Measurements from ENCODE around the gene CPTP. TPM values are rescaled to one million over a fixed set of nuclear protein-coding genes. Genes with fewer than 3 reads are reported as not detected.

CPTP gene
- total and polyA plus RNA-seq, 2 of the 13 experiments (the other 11 are each of a cell fraction or from before 2014, with no cell fraction given): 5.5 to 9.3 TPM

DNA sequence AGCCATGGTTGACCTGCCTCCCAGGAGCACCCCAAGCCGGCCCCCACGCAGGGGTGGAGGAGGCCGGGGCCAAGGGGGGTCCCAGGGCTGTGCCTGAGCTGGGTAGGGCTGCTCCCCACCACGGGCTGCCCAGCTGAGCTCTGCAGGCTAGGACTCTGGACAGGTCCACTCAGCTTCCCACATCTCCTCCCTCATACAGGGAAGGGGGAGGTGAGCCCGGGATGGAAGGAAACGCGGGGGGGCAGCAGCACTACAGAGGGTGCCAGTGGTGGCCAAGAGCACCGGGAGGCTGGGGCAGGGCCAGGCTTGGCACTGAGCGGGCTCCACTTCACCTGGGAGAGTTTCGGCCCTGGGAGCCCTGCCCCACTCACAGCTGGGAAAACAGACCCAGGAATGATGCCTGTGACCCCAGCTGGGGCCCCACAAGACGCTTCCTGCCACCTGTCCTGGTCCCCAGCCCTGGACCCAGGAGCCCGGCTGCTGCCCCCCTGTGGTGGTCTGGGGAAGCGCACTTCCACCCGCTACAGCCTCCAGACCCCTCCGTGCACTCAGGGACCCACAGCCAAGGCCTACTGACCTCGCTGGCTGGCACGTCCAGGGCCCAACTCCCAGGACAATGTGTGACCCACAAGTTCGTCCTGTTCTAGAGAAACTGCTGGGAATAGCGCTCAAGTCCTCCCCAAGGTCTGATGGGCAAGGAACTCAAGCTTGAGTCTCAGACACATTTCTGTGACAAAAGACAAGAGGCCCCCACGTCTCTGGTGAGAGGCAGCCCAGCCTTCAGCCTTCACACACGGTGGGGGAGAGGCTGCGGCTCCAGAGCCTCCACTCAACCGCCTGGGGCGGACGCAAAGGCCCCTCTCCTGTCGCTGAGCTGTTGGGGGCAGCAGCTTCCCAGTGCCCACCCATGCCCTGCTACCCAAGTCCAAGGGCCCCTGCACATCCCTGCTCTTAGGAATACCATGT is 47.4 kb downstream of the CPTP start (continued):
- TF ChIP-seq, protein P1, sequence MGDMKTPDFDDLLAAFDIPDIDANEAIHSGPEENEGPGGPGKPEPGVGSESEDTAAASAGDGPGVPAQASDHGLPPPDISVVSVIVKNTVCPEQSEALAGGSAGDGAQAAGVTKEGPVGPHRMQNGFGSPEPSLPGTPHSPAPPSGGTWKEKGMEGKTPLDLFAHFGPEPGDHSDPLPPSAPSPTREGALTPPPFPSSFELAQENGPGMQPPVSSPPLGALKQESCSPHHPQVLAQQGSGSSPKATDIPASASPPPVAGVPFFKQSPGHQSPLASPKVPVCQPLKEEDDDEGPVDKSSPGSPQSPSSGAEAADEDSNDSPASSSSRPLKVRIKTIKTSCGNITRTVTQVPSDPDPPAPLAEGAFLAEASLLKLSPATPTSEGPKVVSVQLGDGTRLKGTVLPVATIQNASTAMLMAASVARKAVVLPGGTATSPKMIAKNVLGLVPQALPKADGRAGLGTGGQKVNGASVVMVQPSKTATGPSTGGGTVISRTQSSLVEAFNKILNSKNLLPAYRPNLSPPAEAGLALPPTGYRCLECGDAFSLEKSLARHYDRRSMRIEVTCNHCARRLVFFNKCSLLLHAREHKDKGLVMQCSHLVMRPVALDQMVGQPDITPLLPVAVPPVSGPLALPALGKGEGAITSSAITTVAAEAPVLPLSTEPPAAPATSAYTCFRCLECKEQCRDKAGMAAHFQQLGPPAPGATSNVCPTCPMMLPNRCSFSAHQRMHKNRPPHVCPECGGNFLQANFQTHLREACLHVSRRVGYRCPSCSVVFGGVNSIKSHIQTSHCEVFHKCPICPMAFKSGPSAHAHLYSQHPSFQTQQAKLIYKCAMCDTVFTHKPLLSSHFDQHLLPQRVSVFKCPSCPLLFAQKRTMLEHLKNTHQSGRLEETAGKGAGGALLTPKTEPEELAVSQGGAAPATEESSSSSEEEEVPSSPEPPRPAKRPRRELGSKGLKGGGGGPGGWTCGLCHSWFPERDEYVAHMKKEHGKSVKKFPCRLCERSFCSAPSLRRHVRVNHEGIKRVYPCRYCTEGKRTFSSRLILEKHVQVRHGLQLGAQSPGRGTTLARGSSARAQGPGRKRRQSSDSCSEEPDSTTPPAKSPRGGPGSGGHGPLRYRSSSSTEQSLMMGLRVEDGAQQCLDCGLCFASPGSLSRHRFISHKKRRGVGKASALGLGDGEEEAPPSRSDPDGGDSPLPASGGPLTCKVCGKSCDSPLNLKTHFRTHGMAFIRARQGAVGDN (CRISPR knock-in tag; IDR thresholded peaks at IDR 0.05): peak; percentile 65
- no peak for TF ChIP-seq CBX2 (IDR thresholded peaks at IDR 0.05; ENCODE audit: low read depth, low read length)
- no peak for TF ChIP-seq CBX2 (CRISPR knock-in tag; IDR thresholded peaks at IDR 0.05; ENCODE audit: low read depth)
- TF ChIP-seq, protein P2, sequence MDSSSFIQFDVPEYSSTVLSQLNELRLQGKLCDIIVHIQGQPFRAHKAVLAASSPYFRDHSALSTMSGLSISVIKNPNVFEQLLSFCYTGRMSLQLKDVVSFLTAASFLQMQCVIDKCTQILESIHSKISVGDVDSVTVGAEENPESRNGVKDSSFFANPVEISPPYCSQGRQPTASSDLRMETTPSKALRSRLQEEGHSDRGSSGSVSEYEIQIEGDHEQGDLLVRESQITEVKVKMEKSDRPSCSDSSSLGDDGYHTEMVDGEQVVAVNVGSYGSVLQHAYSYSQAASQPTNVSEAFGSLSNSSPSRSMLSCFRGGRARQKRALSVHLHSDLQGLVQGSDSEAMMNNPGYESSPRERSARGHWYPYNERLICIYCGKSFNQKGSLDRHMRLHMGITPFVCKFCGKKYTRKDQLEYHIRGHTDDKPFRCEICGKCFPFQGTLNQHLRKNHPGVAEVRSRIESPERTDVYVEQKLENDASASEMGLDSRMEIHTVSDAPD (CRISPR knock-in tag; IDR thresholded peaks at IDR 0.05): no peak
- TF ChIP-seq KAT2B (IDR thresholded peaks at IDR 0.05; ENCODE audit: borderline replicate concordance, low read depth, low read length): no peak
- no peak for TF ChIP-seq TOE1 (CRISPR knock-in tag; IDR thresholded peaks at IDR 0.05)
- no peak for TF ChIP-seq TCF7 (IDR thresholded peaks at IDR 0.05; ENCODE audit: low read depth)
- TF ChIP-seq, protein P3, sequence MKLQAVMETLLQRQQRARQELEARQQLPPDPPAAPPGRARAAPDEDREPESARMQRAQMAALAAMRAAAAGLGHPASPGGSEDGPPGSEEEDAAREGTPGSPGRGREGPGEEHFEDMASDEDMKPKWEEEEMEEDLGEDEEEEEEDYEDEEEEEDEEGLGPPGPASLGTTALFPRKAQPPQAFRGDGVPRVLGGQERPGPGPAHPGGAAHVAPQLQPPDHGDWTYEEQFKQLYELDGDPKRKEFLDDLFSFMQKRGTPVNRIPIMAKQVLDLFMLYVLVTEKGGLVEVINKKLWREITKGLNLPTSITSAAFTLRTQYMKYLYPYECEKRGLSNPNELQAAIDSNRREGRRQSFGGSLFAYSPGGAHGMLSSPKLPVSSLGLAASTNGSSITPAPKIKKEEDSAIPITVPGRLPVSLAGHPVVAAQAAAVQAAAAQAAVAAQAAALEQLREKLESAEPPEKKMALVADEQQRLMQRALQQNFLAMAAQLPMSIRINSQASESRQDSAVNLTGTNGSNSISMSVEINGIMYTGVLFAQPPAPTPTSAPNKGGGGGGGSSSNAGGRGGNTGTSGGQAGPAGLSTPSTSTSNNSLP (IDR thresholded peaks at IDR 0.05; ENCODE audit: low read depth, low read length): no peak
- no peak for TF ChIP-seq PAX8 (CRISPR knock-in tag; IDR thresholded peaks at IDR 0.05; ENCODE audit: borderline replicate concordance)
- no peak for TF ChIP-seq FOXA1 (IDR thresholded peaks at IDR 0.05)
- TF ChIP-seq FOXA1 (CRISPR knock-in tag; IDR thresholded peaks at IDR 0.05): 0 out of 2 replicates have a peak, but pooled peaks have one; percentile 15
- TF ChIP-seq PCBP1 (IDR thresholded peaks at IDR 0.05; ENCODE audit: borderline replicate concordance, low read depth, low read length): 0 out of 2 replicates have a peak, but pooled peaks have one; percentile 8
- TF ChIP-seq ZNF335 (CRISPR knock-in tag; IDR thresholded peaks at IDR 0.05): no peak
- TF ChIP-seq, protein P4, sequence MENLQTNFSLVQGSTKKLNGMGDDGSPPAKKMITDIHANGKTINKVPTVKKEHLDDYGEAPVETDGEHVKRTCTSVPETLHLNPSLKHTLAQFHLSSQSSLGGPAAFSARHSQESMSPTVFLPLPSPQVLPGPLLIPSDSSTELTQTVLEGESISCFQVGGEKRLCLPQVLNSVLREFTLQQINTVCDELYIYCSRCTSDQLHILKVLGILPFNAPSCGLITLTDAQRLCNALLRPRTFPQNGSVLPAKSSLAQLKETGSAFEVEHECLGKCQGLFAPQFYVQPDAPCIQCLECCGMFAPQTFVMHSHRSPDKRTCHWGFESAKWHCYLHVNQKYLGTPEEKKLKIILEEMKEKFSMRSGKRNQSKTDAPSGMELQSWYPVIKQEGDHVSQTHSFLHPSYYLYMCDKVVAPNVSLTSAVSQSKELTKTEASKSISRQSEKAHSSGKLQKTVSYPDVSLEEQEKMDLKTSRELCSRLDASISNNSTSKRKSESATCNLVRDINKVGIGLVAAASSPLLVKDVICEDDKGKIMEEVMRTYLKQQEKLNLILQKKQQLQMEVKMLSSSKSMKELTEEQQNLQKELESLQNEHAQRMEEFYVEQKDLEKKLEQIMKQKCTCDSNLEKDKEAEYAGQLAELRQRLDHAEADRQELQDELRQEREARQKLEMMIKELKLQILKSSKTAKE (CRISPR knock-in tag; IDR thresholded peaks at IDR 0.05; ENCODE audit: borderline replicate concordance): no peak
- TF ChIP-seq ZFY (CRISPR knock-in tag; IDR thresholded peaks at IDR 0.05): peak; percentile 52; the same call in 1 of the 2 replicates
- TF ChIP-seq, protein P5, sequence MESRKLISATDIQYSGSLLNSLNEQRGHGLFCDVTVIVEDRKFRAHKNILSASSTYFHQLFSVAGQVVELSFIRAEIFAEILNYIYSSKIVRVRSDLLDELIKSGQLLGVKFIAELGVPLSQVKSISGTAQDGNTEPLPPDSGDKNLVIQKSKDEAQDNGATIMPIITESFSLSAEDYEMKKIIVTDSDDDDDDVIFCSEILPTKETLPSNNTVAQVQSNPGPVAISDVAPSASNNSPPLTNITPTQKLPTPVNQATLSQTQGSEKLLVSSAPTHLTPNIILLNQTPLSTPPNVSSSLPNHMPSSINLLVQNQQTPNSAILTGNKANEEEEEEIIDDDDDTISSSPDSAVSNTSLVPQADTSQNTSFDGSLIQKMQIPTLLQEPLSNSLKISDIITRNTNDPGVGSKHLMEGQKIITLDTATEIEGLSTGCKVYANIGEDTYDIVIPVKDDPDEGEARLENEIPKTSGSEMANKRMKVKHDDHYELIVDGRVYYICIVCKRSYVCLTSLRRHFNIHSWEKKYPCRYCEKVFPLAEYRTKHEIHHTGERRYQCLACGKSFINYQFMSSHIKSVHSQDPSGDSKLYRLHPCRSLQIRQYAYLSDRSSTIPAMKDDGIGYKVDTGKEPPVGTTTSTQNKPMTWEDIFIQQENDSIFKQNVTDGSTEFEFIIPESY (CRISPR knock-in tag; IDR thresholded peaks at IDR 0.05): peak; percentile 67
